HG02884 (cell line): ENCODE measurements around the gene SANBR.
"Not testable (repeated sequence)": the region's sequence is repeated elsewhere in the genome, so short reads cannot be mapped to it uniquely, and the experiment has no call there.

Experiments used
- ATAC-seq: cut with Tn5 transposase; IDR thresholded peaks from one replicate; pipeline ENCODE4 v1.9.1; 2021; ENCODE audit warnings: mild to moderate bottlenecking, moderate library complexity; ENCODE audit not compliant: unreplicated experiment

The SANBR gene

DNA sequence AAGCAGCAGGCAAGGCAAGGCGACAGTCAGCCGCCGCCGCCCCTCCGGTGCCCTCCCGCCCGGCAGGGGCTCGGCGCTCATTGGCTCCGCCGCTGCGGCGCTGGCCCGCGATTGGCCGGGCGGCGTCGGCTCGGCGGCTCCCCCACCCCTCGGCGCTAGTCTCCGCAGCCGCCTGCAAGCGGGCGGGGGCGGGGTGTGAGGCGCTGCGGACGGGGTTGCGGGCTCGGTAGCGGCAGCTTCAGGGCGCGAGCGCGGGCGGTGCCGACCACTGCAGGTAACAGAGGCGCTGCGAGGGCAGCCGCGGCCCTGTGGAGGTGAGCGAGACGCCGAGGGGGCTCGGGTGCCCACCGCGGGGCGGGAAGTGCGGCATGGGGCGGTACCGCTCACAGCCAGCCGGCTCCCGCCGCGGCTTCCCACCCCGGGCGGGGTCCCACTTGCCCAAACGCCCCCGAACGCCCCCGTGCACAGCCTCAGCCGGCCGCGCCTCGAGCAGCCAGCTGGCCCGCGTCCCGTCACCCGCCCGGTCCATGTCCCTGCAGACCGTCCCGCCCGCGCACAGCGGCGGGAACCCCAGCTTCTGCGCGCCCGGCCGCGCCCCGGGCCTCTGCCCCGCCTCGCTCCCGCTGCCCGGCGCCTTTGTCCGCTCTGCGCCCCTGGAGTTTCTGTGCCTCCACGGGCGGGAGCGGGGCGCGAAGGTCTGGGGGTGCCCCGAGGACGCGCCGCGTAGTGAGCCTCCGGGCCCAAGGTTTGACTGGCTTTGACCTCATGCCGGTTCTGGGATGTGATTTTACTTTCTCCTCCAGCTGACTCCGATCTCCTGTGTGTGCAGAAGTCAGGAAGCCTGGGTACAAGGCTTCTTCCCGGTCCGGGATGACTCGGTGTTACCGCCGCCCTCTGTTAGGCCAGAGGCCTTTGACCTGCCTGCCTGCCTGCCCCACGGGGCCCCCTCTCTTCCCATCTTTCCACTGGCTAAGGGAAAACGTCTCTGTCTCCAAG is at the start of gene SANBR:
SANBR (plus strand) TSS at position 158 of the 996 bp plus-strand sequence. CDS start 4,480 bp downstream, outside the sequence.
- ATAC-seq = peak; percentile 93

DNA sequence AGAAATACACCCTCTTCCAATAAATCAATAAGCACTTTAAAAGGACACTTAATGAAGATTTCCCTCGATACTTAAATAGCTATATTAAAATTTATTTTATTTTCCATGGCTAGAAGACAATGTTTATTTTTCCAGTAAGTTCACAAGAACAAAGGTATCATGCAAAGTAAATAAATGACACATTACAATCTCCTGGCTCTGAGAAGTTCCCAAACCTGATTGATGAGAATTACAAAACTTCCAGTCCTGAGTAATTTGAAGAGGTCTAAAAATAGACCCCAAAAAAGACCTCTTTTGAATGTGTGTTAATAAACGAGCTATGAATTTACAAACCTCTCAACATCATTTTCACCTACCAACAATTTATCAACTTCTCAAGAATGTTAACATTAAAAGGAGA is 49.7 kb upstream of the SANBR start:
- no peak for ATAC-seq

DNA sequence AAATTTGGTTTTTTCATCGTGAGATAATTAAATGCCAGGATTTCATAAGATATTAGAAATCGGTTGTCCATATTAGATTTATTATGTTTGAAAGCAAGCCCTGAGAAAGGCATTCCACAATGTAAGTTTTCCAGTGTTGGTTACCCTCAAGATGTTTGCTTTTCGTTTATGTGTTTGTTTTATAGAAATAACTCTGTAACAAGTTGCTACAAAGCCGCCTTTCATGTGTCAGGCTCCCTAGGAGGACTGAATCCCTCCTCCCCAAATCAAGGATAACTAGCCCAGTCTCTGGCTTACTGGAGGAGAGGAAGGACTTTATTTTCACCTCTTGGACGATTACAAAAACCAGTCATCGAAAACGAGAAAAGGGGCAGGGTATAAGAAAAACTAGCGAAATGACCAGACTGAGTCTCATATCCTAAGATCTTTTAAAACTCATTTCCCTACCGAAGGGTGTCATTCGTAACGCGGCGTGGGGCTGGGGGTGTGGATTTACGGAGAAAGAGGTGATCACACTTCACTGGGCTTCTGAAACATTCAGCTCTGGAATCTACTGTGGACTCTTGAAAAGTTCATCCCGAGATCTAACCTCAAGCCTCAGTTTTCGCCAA is 49.2 kb upstream of the SANBR start:
- ATAC-seq = peak; percentile 19

DNA sequence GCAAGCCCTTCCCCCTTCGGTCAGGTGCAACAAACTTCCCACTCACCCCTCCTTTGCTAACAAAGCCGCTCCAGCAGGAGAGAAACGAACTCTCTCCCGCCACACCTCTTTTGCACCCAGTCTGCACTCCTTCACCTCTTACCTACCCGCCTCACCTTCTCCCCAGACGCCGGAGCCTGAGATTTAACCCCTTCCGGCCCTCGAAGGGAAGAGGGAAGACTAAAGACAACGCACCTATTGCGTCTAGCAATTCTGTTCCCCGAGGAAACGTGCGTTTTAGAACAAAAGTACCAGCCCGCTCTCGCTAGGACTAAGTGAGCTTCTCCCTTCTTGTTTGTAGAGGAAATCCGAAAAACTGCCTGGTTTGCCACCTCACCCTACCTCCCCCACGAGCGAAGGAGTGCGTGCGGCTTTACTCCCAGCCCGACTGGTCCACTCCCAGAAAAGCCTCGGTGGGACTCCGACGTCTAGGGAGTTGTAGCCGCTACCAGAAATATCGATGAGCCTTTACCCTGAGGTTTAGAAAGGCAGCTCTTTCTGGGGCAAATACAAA is 48.6 kb upstream of the SANBR start:
- peak; percentile 48 for ATAC-seq

DNA sequence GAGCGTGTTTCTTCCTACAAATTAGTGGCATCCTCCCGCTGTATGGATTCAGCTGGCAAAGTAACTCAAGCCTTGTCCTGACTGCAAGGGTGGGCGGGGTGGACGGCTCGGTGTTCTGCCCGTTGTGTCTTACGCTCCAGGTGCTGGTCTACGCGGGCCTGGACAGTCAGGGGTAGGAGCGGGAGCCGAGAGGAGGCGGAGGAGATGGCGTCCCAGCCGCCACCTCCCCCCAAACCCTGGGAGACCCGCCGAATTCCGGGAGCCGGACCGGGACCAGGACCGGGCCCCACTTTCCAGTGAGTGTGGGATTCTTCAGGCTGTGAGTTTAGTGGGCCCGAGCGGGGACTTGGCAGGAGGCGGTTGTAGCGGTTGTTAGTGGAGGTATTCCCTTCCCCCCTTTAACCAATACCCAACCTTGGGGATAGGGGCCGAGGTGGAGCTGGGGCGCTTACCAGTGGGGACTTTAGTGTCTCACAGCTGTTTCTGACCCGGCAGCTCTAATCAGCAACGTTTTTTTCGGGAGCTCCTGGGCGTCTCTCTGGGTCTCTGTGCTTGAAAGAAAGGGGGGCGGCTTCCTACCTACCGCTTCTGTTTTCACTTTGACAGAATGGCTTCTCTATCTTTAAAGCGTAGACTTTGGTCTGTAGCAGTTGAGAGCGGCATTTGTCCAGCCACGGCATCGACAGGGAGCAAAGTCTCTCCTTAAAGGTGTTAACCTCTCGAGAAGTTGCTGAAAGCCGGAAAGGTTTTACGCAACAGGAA is 47.9 kb upstream of the SANBR start, which contains the start of the genes PEX13 and PUS10:
PEX13 (plus strand) TSS at position 165 of the 762 bp plus-strand sequence; CDS start at position 205, 40 bp downstream.
PUS10 (minus strand) TSS at position 700 of the 762 bp plus-strand sequence. CDS start 6,365 bp downstream, outside the sequence.
- peak; percentile 68 for ATAC-seq

DNA sequence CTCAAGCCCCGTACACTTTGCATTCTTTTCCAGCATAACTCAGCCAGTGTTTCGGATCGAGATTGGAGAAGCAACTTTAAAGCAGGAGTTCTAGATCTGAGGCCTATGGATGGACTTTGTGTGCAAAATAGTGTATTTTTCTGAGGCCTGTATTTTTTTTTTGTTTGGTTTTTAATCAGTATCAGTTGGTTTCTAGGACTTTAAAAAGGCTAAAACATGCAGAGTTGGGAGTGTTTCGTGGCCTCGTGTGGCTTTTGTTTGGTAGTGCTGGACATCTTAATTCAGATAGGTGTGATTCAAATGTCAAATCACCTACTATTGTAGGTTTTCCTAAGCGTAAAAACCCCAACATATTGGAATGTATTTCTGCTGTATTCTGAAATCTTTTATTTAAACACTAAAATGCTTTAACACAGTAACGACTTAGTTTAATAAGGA is 47.3 kb upstream of the SANBR start:
- ATAC-seq = no peak

DNA sequence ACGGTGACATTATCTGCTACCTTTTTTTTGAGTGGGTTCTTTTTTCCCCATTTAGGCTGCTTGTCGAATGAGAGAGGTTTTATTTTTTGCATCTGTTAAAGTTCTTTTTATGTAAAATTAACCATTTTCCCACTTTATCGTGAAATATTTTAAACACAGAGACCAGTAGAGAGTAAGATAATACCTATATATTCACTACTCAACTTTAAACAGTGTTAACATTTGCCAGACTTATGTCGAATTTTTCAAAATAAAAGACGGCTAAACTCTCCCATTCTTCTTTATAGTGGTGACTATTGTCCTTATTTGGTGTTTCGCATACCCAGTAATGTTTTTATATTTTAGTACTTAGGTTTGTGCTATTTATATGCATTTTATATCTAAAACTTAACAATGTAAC is 46.9 kb upstream of the SANBR start:
- ATAC-seq = no peak

DNA sequence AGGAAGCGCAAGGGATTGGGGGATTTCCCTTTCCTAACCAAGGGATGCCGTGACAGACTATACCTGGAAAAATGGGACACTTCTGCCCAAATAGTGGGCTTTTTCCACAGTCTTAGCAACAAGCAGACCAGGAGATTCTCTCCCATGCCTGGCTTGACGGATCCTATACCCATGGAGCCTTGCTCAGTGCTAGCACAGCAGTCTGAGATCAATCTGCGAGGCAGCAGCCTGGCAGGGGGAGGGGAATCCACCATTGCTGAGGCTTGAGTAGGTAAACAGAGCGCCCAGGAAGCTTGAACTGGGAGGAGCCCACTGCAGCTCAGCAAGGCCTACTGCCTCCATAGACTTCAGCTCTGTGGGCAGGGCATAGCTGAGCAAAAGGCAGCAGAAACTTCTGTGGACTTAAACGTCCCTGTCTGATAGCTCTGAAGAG is 44.4 kb upstream of the SANBR start:
- no peak for ATAC-seq

DNA sequence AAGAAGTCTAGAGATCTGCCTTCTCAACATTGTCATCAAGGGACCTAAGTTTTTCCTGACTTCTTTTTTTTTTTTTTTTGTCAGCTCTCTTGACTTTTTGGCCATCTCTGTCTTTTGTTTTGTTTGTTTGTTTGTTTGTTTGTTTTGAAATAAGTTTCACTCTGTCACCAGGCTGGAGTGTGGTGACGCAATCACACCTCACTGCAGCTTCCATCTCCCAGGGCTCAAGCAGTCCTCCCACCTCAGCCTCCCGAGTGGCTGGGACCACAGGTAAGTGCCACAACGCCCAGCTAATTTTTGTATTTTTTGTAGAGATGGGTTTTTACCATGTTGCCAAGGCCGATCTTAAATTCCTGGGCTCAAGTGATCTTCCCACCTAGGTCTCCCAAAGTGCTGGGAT is 42.0 kb upstream of the SANBR start:
- ATAC-seq = no peak

DNA sequence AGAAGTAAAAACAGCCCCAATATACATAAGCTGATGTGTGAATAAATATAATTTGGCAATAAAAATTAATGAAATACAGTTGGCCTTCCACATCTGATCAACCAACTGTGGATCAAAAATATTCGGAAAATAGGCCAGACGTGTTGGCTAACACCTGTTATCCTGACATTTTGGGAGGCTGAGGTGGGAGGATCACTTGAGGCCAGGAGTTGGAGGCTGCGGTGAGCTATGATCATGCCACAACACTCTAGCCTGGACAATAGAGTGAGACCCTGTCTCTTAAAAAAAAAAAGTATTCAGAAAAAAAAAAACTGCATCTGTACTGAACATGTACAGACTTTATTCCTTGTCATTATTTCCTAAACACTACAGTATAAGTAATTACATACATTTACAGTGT is 36.1 kb upstream of the SANBR start:
- ATAC-seq = no peak

DNA sequence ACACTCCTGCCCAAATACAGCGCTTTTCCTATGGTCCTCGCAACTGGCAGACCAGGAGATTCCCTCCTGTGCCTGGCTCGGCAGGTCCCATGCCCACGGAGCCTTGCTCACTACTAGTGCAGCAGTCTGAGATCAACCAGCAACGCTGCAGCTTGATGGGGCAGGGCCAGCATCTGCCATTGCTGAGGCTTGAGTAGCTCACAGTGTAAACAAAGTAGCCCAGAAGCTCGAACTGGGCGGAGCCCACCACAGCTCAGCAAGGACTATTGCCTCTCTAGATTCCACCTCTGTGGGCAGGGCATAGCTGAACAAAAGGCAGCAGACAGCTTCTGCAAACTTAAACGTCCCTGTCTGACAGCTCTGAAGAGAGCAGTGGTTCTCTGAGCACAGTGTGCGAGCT is 31.1 kb upstream of the SANBR start:
- ATAC-seq = not testable (repeated sequence)

DNA sequence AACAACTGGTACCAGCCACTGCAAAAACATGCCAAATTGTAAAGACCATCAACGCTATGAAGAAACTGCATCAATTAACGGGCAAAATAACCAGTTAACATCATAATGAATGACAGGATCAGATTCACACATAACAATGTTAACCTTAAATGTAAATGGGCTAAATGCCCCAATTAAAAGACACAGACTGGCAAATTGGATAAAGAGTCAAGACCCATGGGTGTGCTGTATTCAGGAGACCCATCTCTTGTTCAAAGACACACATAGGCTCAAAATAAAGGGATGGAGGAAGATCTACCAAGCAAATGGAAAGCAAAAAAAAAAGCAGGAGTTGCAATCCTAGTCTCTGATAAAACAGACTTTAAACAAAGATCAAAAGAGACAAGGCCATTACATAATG is 29.0 kb upstream of the SANBR start:
- not testable (repeated sequence) for ATAC-seq

DNA sequence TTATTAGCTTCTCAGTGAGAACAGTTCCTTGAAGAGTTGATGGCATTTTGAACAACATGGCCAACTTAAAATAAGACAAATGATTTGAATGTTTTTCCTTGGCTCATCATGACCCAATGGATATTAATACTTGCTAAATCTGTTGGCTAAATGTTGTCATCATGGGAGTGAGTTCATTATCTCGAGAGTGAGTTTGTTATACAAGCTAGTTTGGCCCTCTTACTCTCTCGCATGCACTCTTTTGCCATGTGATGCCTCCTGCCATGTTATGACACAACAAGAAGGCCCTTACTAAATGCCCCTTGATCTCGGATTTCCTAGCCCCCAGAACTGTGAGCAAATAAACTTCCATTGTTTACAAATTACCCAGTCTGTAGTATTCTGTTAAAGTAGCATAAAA is 22.9 kb upstream of the SANBR start:
- no peak for ATAC-seq

DNA sequence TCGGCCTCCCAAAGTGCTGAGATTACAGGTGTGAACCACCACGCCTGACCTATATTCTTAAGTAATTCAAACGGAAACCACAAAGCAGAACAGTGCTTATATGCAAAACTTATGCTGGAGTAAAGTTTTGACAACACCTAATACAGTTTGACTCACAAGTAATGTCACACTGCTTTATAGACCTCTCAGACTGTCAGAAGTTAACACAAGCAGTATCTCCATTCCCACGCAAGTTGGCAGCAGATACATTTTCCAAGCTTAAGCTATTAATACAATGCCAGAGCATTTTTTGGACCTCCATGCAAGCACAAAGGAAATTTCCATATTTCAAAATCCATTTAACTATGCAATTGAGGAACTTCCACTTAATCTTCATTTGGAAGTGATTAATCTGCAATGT is 21.0 kb upstream of the SANBR start:
- no peak for ATAC-seq

DNA sequence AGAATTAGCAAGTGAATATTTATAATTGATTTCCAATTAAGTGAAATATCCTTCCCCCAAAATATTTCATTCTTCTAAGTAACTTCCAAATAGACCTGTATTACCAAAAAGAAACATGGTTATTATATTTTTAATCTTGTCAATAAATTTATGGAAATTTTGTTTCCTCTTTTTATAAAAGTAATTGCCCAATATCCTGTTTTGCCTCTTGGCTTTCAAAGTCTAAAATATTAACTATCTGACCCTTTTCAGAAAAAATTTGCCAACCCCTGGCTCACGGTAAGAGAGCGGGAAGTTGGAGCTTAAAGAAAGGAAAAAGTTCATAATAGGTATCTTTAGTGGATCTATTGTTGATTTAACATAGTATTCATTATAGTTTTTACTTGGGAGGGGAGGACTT is 20.4 kb upstream of the SANBR start:
- no peak for ATAC-seq

DNA sequence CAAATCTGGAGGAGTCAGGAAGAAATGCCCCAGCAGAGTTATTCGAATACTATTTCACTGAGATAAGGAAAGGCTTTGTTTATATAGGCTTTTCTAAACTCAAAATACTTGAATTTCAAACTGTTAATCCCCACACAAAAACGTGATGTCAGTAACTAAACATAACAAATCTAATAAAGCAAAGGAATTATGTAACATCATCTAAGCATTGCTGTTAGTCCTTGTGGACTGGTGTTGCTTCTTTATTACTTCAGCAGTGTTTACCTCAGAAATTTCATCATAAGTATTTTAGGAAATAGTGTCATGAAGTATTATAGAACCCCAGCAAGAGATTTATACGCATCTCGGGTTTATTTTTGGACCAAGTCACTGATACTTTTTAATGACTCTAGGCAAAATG is 19.7 kb upstream of the SANBR start:
- ATAC-seq = no peak

DNA sequence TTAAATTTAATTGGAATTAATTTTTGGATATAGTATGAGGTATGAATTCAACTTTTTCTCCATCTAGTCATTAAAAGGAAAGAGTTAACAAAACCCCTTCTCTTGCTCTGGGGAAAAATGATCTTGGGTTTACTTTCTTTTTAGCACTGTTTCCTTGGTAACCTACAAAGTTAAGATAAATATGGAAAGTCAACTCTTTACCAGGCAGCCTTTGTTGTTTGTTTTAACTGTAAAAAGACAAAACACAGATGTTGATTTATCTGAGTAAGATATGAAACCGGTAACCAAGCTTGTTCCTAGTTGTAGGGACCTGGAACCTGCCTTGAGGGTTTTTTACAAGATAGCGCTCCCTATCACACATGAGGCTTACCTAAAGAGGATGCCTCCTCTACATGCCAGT is 10.1 kb upstream of the SANBR start:
- ATAC-seq = no peak

DNA sequence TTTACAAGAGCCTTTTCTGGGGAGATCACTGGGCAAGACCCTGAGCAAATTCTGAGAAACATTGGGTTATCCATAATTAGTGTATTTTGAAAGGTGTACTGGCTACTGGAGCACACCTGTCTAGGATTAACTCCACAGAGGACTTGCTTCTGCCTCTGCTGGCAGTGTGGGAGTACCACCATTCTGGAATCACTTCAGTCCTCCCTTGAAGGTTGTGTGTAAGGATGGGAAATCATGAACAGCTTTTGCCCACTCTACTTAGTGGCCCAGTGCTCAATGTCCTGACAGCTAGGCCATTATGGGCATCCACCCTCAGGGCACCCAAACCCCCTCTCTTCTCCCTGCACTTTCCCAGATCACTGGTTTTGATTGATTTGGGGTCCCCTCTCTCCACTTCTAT is 8.1 kb upstream of the SANBR start:
- no peak for ATAC-seq

DNA sequence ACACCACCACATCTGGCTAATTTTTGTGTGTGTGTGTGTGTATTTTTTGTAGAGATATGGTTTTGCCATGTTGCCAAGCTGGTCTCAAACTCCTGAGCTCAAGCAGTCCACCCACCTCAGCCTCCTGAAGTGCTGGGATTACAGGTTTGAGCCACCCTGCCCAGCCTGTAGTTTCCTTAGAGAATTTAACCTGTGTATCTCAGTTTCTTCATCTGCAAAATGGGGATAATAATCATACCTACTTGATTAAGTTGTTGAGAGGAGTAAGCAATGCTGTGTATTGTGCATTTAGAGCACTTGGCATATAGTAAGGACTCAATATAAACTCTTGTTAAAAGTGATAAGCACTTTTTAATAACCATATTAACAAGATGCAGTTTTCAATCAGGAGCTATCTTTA is 6.3 kb upstream of the SANBR start:
- ATAC-seq = no peak

DNA sequence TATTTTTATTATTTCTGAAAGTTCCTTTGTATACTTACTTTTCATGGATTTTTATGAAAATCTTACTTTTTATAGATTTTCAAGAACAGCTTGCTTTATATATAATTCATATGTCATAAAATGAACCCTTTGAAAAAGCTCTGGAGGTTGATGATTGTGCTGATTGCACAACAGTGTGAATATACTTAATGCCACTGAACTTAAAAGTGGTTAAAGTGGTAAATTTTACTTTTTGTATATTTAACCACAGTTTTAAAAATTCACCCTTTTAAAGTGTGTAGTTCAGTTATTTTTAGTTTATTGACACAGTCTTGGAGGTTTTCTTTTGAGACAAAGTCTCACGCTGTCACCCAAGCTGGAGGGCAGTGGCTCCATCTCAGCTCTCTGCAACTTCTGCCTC is 8.4 kb downstream of the SANBR start:
- no peak for ATAC-seq

DNA sequence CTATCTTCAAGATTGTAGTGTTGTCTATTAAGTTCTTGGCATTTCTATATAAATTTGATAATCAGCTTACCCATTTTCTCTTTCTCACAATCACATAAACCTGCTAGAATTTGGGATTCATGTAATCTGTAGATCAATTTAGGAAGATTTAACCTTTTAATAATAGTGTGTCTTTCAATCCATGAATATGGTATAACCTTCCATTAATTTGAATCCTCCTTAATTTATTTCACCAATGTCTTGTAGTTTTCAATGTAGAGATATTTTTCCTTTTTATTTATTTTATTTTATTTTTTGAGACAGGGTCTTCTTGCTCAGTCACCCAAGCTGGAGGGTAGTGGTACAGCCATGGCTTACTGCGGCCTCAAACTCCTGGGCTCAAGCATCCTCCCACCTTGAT is 20.2 kb downstream of the SANBR start:
- ATAC-seq = no peak
